NCI-H1436 (cell line): ENCODE results near the gene SPAG16.
"Not testable (repeated sequence)": the region's sequence is repeated elsewhere in the genome, so short reads cannot be mapped to it uniquely, and the experiment has no call there.

Experiments used
- DNase-seq: peaks from one replicate; lab custom pipeline; 2025; lab: John Stamatoyannopoulos, UW

Gene SPAG16

DNA sequence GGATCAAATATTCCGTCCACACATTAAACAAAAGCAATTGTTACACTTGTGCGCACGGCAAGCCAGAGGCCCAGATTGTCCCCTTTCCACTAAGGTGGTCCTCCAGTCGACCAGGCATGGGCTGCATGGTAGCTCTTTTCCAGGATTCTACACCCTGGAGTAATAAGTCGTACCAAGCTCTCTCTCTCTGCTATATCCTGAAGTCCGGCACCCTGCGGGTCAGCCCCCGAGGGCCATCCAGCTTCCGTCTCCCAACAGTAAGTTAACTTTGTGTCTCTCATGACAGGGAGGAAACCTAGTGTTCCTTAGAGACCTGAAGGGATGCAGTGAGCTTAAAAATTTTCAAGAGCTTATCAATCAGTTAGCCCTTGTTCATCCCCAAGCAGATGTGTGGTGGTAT is 126.4 kb downstream of the SPAG16 start:
- not testable (repeated sequence) for DNase-seq

DNA sequence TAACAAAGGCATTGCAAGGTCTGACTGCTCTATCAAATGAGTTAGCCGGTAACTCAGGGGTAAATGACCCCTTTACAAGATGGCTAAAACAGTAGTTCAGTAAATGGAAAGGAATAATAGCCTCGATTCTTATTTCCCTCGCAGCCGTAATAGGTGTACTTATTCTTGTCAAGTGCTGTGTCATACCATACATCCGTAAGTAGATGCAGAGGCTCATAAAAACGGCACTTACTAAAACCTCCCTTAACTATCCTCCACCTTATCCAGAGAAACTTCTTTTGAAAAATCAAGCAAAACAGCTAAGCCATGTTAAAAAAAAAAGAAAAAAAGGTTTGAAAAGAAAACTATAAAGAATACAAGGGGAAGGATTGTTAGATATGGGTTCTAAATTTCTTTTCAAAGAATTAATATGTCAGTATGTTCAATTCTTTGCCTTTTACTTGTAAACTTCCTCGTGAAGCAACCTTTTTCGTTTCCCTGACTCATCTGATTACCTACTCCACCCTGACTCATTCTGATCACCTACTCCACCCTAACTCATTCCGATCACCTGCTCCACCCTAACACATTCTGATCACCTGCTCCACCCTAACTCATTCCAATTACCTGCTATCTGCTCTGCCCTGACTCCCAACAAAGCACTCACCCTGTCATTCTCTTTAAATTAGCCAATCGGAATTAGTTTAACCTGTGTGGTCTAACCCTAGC is 127.5 kb downstream of the SPAG16 start:
- DNase-seq = no peak

DNA sequence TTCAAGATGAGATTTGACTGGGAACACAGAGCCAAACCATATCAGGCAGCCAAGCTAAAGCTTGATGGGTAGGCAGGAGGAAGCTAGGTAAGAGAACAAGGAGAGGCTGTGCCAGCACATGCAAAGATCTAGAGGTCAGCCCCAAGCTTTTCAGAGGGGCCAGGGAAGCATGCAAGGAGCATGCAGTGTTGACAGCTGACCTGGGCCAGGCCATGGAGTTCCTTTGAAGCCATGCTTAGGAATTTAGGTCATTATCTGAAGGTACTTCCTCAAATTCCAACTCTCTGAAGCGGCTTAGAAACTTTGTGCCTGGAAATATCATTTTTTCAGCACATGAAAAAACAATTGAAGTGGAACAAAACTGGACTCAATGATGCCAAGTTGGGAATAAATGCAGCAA is 130.8 kb downstream of the SPAG16 start:
- no peak for DNase-seq

DNA sequence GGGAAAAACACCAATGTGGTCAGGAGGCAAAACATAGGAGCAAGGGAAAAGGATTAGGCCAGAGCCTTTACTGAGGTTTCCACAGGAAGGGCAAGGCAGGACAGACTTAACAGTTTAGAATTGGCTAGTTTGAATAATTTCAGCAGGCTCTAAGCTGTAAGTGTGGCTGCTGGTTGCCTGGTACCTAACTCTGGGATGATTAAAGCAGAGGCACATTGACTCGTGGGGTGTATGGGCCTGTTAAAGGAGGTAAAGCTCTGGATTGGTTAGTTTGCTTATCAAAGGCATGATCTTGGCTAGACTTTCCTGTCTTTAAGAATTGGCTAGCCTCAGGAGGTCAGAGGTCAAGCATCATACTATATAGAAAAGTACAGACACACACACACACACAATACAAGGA is 132.6 kb downstream of the SPAG16 start:
- DNase-seq = no peak

DNA sequence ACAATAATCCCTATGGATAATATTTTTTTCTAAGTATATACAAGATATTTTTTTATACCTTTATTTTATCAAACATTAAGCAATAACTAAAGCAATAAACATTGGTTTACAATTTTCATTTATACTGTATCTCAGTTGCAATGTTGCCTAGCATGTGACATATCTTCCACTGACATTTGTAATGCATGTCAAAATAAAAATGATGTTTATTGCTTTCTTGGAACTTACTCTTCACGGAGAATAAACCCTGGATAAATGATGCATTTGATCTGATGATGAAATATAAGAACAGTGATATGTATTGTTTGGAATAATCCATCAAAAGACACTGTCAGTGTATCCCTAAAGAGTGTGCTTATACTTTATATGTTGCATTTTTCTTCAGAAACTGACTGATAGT is 135.7 kb downstream of the SPAG16 start:
- no peak for DNase-seq

DNA sequence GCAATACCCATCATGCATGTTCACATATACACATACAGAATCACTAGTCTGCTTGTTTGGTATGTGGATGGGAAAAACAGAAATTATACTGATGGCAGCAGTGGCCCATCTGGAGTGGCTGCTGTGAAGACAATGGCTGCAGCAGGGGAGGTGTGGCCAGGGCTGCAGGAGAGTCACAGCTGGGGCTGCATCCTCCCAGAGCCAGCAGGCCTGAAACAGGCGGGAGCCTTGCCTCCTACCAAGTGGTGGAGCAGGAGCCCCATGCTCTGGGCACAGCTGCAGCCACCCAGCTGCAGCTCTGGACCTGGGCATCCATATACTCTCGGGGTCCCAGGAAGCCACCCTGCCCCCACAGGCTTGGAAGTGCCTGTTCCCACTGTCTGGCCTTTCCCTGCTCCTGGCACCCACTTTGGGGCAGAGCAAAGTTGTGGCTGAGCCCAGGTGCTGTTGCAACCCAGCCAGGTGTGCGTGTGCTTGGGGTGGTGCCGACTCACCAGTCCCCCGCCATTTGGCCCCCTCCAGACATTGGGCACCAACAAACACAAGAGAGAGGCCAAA is 136.6 kb downstream of the SPAG16 start:
- DNase-seq = no peak

DNA sequence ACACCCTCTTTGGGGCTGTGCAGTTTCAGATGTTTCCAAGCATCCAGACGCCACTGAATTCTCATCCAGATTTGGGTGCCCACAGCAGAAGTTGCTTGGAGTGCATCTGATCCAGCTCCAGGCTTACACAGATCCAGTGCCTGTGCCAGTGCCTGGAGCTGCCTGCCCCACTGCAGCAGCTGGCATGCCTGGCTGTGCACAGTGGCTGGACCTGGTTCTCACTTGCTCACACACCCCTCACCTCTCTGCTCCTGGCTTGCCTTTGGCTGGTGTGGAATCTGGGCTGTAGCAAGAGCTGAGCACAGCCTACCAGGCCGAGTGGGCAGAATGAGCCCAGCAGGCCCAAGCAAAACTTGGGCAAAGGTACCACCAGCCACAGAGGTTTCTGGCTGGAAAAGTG is 137.9 kb downstream of the SPAG16 start:
- DNase-seq = no peak

DNA sequence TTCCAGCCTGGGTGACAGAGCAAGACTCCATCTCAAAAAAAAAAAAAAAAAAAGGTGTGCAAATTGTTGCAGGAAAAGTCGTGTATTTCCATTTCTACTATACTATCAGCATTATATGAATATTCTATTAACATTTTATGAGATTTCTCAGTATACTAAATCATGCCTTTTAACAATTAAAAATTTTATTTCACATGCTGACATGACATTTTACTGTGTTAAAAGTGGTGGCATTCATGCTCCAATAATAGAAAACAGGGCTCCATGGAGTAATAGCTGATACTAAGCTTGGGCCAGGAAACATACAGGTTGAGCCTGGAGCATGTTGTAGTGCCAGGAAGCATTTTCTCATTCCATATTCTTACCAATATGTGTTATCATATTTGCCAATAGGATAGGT is 141.4 kb downstream of the SPAG16 start:
- DNase-seq = no peak

DNA sequence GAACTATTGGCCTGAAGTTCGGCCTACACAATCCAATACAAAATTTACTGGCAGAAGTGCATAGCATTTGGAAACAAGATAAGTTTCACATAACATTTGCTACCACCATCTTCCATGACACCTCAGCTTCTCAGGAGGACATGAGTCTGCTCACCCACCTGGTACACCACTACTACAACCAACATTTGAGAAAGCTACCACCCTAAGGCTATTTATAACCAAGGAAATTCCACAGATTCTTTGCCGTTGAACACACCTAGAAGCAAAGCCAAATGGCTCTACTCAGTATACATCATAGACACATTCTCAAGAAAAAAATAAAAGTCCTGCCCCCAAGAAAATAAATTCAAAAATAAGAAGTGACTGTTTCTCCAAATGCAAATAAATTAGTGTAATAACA is 145.3 kb downstream of the SPAG16 start:
- DNase-seq = no peak

DNA sequence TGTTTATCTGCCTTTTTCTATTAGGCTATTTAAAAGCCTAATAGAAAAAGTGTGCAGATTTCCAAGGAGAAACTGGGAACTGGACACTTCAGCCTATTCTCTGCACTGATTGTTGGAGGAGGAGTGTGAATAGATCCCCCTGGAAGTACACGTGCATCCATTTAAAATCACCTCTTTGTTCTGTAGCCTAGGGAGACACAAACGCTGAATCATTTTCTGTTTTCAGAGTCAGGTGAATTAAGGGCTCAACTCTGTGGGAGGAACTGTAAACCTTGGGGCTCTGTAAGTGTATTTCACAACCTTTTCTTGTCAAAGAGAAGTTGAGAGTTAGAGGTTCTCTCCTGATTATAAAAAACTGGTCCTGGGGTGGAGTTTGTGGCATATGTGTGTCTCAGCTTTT is 159.7 kb downstream of the SPAG16 start:
- DNase-seq = no peak

DNA sequence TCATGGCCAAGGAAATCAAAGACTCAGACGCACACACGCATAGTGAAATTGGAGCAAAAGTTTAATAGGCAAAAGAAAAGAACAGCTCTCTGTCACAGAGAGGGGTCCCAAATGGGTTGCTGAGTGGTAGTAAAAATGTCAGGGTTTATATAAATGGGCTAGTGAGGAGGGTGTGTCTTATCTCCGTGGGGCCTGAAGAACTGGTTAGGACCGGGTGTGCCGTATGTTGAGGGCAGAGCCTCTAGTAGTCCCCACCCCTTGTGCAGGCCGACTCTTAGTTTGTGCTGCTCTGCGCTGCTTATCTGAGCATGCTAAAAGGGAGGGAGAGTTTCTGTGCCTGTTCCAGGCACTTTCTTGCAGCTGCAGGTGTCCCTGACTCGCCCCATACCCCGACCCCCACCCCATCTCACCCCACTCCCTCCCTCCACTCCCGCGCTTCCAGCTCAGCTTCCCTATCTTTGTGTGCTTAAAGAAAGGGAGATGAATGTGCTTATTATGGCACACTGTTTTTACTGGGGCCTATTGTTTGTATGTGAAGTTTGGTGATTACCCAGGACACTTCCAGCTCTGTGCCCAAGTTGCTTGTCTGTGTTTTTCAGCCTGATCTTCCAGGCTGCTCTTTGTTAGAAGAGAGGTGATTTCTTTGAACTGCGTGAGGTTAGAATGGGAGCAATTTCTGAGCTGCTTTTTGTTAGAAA is 167.4 kb downstream of the SPAG16 start:
- no peak for DNase-seq

DNA sequence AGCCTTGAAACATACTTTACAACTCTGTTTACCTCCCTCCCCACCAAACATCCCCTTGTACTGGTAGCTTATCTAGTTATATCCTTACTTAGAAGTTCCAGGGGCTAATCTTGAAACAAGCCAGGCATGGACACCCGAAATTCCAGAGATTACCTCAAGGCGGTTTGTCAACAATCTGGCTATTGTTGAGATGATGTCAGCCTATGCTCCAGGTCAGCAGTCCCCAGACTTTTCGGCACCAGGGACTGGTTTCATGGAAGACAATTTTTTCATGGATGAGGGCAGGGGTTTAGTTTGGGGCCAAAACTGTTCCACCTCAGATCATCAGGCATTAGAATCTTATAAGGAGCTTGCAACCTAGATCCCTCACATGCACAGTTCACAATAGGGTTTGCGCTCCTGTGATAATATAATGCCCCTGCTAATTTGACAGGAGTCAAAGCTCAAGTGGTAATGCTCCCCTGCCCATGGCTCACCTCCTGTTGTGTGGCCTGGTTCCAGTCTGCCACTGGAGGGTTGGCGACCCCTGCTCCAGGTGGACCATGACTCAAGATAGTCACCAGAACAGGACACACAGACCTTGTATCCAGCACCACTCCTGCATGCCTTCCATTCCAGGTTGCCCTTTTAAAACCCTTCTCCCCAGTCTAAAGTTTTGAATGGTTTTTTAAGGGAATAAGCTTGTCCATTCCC is 171.2 kb downstream of the SPAG16 start:
- DNase-seq = no peak

DNA sequence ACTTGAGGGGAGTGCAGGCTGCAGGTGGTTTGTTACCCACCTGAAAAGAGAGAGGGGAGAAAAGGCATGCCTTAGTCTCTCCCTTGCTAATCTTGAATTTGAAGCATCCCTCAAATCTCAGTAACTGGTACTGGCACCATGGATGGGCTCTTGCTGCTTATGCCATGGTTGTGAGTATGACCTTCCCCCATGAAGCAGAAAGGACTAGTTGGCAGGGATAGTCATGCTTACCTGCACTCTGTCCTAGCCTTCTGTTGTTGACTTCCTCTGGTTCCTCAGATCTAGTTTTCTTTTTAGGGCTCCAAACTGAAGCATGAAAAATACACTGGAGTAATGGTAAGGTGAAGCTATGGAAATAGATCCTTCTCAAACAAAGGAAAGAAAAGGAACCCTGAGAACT is 191.2 kb downstream of the SPAG16 start:
- no peak for DNase-seq

DNA sequence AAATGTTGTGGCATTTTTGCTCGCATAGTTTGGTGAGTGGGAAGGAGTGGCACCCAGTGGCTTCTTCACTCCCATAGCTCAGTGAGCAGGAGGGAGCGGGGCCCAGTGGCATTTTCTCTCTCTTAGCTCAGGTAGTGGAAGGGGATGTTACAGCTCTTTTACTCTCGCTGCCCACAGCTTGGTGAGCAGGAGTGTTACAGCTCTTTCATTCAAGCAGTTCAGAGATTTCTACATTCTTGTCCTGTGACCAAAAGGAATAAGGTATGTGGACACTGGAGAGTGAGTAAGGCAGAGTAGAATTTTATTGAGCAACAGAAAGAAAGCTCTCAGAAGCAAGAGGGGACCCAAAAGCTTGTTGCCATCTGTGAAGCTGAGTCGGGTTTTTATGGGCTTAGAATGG is 192.4 kb downstream of the SPAG16 start:
- DNase-seq = no peak

DNA sequence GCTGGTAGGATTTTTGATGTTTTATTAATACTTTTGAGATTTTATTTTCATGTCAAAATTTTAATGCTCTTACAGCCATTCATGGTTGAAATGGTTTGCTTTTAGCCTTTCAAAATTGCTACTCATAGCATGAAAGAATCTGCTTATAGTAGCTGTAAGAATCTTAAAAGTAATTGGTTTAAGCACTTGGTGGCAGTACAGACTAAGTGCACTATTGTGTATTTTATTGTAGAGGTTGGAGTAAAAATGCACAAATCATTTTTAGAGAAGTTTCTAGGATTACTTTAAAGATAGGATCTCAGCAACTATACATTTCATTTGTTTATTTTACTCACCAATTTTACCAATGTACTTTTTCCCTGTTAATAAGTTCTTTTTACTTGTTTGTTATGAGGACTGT is 205.8 kb downstream of the SPAG16 start:
- DNase-seq = no peak

DNA sequence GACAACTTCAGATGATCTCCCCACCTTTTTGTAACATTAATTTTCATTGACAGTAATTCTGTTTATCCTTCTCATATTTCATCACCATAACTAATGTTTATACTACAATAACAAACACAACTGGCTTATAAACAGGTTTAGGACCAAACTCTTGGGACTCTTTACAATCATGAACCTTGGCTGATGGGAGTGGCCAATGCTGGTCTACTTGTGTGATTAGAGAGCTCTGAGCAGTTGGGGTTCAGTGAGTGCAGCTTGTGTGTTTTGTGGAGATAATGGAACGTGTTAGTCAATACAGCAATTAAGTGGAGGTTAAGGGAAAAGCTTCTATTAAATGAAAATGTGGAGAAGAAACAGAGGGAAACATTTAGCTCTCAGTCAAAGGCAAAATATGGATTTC is 207.1 kb downstream of the SPAG16 start:
- DNase-seq = no peak

DNA sequence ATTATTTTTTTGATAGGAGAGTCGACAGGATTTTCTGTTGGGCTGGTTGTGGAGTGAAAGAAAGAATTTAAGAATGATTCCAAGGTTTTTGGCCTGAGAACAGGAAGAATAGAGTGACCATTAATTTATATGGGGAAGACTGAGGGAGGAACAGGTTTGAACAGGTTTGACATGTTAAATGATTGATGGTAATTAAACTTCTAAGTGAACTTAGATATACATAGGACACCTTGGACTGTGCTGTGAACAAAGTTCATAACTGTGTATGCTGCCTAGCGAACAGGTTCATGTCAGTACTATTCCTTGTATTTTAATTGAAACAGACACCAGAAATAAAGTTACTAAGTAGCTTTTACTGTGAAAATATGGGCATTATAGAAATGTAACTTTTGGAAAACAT is 212.0 kb downstream of the SPAG16 start:
- DNase-seq = no peak

DNA sequence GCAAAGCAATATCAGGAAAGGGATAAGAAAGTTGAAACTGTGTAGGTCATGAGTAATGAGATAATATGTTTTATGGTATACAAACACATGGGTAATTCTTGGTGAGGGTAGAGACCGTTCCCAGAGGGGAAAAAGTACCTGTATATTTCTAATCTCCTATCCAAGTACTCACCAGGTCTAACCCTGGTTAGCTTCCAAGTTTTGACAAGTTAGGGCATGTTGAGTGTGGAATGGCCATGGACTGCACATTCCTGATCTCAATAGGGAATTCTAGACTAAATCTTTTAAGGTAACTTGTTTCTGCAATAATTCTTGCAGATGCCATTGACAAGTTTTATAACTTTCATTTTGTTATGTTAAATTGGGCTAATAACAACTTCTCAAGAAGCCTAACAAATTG is 216.6 kb downstream of the SPAG16 start:
- DNase-seq = no peak

DNA sequence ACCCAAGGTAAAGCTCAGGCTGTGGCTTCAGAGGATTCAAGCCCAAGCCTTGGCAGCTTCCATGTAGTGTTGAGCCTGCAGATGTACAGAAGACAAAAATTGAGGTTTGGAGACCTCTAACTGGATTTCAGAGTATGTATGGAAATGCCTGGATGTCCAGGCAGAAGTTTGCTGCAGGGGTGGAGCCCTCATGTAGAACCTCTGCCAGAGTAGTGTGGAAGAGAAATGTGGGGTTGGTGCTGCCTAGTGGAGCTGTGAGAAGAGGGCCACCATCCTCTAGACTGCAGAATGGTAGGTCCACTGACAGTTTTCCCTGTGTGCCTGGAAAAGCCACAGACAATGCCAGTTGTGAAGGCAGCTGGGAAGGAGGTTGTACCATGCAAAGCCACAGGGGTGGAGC is 239.9 kb downstream of the SPAG16 start:
- no peak for DNase-seq

DNA sequence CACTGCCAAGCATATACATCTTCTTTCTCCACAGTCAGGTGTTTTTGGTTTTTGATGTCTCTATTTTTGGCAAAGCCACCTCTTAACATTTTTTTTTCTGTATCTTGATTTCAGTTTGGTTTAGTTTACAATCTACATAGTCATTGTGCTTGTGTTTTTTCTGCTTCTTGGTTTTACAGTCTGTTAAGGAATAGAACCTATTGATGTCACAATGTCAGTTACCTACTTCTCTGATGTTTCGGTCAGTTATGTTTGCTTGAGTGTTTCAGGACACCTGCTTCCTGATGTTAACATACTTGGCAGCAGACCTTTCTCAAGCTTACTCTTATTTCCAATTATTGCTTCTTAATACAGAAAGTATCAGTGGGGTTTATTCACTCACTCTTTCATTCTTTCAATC is 253.3 kb downstream of the SPAG16 start:
- DNase-seq = no peak

DNA sequence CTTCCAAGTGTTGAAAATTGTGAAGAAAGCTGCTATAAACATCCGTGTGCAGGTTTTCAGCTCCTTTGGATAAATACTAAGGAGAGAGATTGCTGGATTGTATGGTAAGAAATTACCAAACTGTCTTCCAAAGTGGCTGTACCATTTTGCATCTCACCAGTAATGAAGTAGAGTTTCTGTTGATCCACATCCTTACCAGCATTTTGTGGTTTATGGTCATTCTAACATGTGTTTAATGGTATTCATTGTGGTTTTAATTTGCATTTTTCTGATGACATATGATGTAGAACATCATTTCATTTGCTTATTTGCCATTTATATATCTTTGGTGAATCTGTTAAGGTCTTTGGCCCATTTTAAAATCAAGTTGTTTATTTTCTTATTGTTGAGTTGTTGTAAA is 260.7 kb downstream of the SPAG16 start:
- no peak for DNase-seq

DNA sequence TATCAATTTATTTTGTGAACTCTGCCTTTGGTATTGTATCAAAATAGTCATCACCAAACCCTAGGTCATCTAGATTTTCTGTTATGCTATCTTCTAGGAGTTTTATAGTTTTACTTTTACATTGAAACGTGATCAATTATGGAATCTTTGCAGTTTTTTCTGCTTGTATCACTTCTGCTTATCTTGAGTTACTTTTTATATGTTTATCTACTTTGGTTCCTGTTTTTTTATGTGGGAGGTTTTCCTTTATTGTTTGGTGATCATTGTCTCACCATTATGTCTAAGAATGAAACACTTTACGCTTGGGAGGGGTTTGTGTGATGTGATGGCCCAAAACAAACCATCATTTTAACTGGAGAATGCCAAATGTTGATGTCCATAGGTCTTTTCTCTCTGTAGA is 261.2 kb downstream of the SPAG16 start:
- no peak for DNase-seq

DNA sequence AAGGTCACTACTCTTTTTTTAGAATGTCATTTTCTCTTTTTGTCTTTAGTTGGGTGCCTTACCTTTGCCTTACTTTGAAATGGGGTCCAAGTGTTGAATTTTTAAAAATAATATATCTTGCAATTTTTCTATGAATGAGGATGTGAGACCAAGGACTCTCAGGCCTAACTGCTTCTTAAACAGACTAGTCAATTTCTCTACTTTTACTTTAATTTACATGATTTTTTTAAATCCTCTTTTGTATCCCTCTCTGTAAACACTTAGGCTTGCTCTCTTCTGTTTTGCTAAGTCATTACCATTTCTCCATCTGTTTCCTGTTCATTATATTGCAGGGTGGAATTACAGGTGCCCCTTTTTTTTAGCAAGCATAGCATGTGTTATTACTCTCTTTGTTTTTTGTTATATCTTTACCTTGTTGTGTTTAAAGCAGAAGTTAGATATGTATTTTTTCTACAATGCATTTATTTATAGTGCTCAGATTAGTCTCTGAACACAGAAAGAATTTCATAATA is 261.8 kb downstream of the SPAG16 start:
- peak; percentile 72 for DNase-seq
